ENCODE measurements around the gene GSTA4. TPM values are rescaled to one million over a fixed set of nuclear protein-coding genes. Genes with fewer than 3 reads are reported as not detected.

GSTA4 gene
- total RNA-seq, 1 donor from 2014 or later: 24.1 TPM

GRCh38 chr6:52942221-52942620 lies 52.9 kb downstream of the GSTA4 start:
- intact Hi-C loops (cut with DNase I): no loop called here
- DNase-seq (ENCODE audit: low spot score) (no peak), ATAC-seq (no peak)

- intact Hi-C loops (cut with DNase I): no loop called here
- ATAC-seq: no peak
Observed at GRCh38 chr6:52937908-52938307, 57.2 kb downstream of the GSTA4 start.

GRCh38 chr6:52933778-52934177 lies 61.3 kb downstream of the GSTA4 start:
- no peak for DNase-seq (ENCODE audit: low spot score)
- ATAC-seq: no peak

More at GRCh38 chr6:52937908-52938307, 57.2 kb downstream of the GSTA4 start:
- no peak for DNase-seq (ENCODE audit: low spot score)

GRCh38 chr6:52931351-52931750 lies 63.7 kb downstream of the GSTA4 start:
- DNase-seq (ENCODE audit: low spot score): no peak
- ATAC-seq: no peak
- intact Hi-C loops (cut with DNase I): no loop called here

More at GRCh38 chr6:52933778-52934177, 61.3 kb downstream of the GSTA4 start:
- intact Hi-C loops (cut with DNase I): no loop called here

GRCh38 chr6:52929321-52930164 lies 65.5 kb downstream of the GSTA4 start:
- intact Hi-C loops (cut with DNase I): no loop called here
- DNase-seq (ENCODE audit: low spot score) (no peak), ATAC-seq (no peak)

Other genes starting within 250 kb of the GSTA4 start
- gene GSTA2, start 231.8 kb downstream of the GSTA4 start, total RNA-seq: not detected
- 0.49 TPM for gene GSTA1, start 191.5 kb downstream of the GSTA4 start, total RNA-seq
- gene GSTA5, start 154.5 kb downstream of the GSTA4 start, total RNA-seq: not detected
- not detected for gene GSTA3, start 85.6 kb downstream of the GSTA4 start, total RNA-seq
- 12.7 TPM for gene CILK1, start 66.5 kb upstream of the GSTA4 start, total RNA-seq
- gene FBXO9, start 70.1 kb upstream of the GSTA4 start, total RNA-seq: 80.0 TPM
- not detected for gene GCM1, start 153.6 kb upstream of the GSTA4 start, total RNA-seq